Caco-2 (cell line): Measurements from ENCODE around the gene ADD2. TPM values are rescaled to one million over a fixed set of nuclear protein-coding genes. Genes with fewer than 3 reads are reported as not detected.

Experiments used
- BruUV-seq: library from RNA; stranded (reverse); fragments of 400-500 nt; replicated peaks from 2 replicates; lab custom pipeline; 2021; lab: Mats Ljungman, UMichigan
- CTCF ChIA-PET: fragments of 300-600 bp; sonication (Branson Sonifier 250); formaldehyde crosslinking; loops from one replicate; lab custom pipeline; 2022; ENCODE audit warnings: antibody characterized with exemption; lab: Charles Lee
- POLR2A ChIA-PET: fragments of 300-600 bp; sonication (Branson Sonifier 250); formaldehyde crosslinking; loops from one replicate; lab custom pipeline; 2022; ENCODE audit warnings: antibody characterized with exemption; lab: Charles Lee
- DNase-seq, 2 experiments: peaks; one replicate each; pipeline versions ENCODE4 v3.0.0 to v3.0.0-alpha.2; 2020 to 2022
- H3K27me3 ChIP-seq: replicated peaks from 2 replicates; pipeline ENCODE4 v1.6.0; 2011; ENCODE audit warnings: low read length; ENCODE audit not compliant: control insufficient read depth, insufficient read depth
- H3K36me3 ChIP-seq: 2 replicates; pipeline ENCODE4 v1.5.1; 2011; ENCODE audit warnings: low read length; ENCODE audit not compliant: control insufficient read depth, insufficient read depth
- H3K4me1 ChIP-seq: fragments of 250-450 bp; sonication (Bioruptor Pico); 2 replicates; pipeline ENCODE4 v1.5.1; 2020; ENCODE audit warnings: mild to moderate bottlenecking
- H3K4me3 ChIP-seq: 2 replicates; pipeline ENCODE4 v1.5.1; 2011; ENCODE audit warnings: low read depth, mild to moderate bottlenecking, control low read depth, low read length
- H3K9me3 ChIP-seq: fragments of 250-450 bp; sonication (Bioruptor Pico); 2 replicates; pipeline ENCODE4 v1.5.1; 2020; ENCODE audit warnings: mild to moderate bottlenecking, moderate library complexity
- H3K27ac Mint-ChIP-seq: one replicate; pipeline ENCODE4 v1.8.0; 2022; ENCODE audit warnings: mixed read lengths; ENCODE audit not compliant: unreplicated experiment
- H3K27me3 Mint-ChIP-seq: one replicate; pipeline ENCODE4 v1.8.0; 2022; ENCODE audit warnings: mixed read lengths; ENCODE audit not compliant: insufficient read depth, unreplicated experiment
- H3K36me3 Mint-ChIP-seq: one replicate; pipeline ENCODE4 v1.8.0; 2022; ENCODE audit warnings: mild to moderate bottlenecking, mixed read lengths; ENCODE audit not compliant: insufficient read depth, unreplicated experiment
- H3K4me1 Mint-ChIP-seq: one replicate; pipeline ENCODE4 v1.8.0; 2022; ENCODE audit warnings: low read depth, mixed read lengths; ENCODE audit not compliant: unreplicated experiment
- H3K4me3 Mint-ChIP-seq: one replicate; pipeline ENCODE4 v1.8.0; 2022; ENCODE audit warnings: mild to moderate bottlenecking, moderate library complexity, mixed read lengths; ENCODE audit not compliant: unreplicated experiment
- H3K9me3 Mint-ChIP-seq: one replicate; pipeline ENCODE4 v1.8.0; 2022; ENCODE audit warnings: mixed read lengths; ENCODE audit not compliant: unreplicated experiment
- CTCF ChIP-seq, 2 experiments: fragments of 200-600 bp in 1 of 2; IDR thresholded peaks; 1 replicate in 1 of 2; 2 replicates in 1 of 2; pipeline versions ENCODE4 v1.5.1 to v1.8.0; 2011 to 2022; ENCODE audit warnings: antibody characterized with exemption in 1 of 2, control low read depth in 1 of 2, inconsistent platforms in 1 of 2, low read depth in 1 of 2, low read length in 1 of 2, mild to moderate bottlenecking in 1 of 2, moderate library complexity in 1 of 2; ENCODE audit not compliant: insufficient read depth in 1 of 2, severe bottlenecking in 1 of 2, unreplicated experiment in 1 of 2
- intact Hi-C: fragments of 100-400 bp; cut with micrococcal nuclease; formaldehyde crosslinking; loops from one replicate; pipeline ENCODE4 v1.10.0; 2022; ENCODE audit not compliant: unreplicated experiment
- total RNA-seq: library from RNA; stranded (reverse); gene quantifications from 2 replicates; pipeline ENCODE4 v1.2.3, GENCODE V29; 2022

Gene ADD2
- total RNA-seq, 1 experiment from 2014 or later = not detected

GRCh38 chr2:70768590-70769085, 638 bp upstream of the ADD2 start:
- DNase-seq = no peak
- H3K4me1 Mint-ChIP-seq = peaks cover 7% of the 10 kb centered on the region
- no peaks in the 10 kb centered on the region for H3K9me3 ChIP-seq
- H3K36me3 ChIP-seq = no peaks in the 10 kb centered on the region
- H3K27me3 ChIP-seq = peaks cover 4% of the 10 kb centered on the region
- no peak for TF ChIP-seq CTCF (IDR thresholded peaks at IDR 0.05; ENCODE audit: insufficient read depth in 1 of 2, low read depth in 1 of 2, low read length in 1 of 2, severe bottlenecking in 1 of 2, unreplicated experiment in 1 of 2)
- POLR2A ChIA-PET = no interaction called here
- no TSS peak for BruUV-seq
- peaks cover 4% of the 10 kb centered on the region for H3K36me3 Mint-ChIP-seq
- peak overlapping the region; percentile 50 for H3K4me3 Mint-ChIP-seq
- CTCF ChIA-PET = interaction anchor here (0.6 kb wide), 1 partner anchor 209 kb away, joined by 3 read pairs; no protein-coding TSS in a partner anchor
- H3K4me1 ChIP-seq = peaks cover 5% of the 10 kb centered on the region
- H3K27me3 Mint-ChIP-seq = peaks cover 34% of the 10 kb centered on the region
- no peak overlapping the region for H3K4me3 ChIP-seq
- no peak overlapping the region for H3K27ac Mint-ChIP-seq
- H3K9me3 Mint-ChIP-seq = peaks cover under 1% of the 10 kb centered on the region
- intact Hi-C loops = no loop called here

GRCh38 chr2:70767079-70767698, 811 bp downstream of the ADD2 start:
- no peaks in the 10 kb centered on the region for H3K9me3 Mint-ChIP-seq
- intact Hi-C loops = no loop called here
- DNase-seq = peak in 1 of 2 experiments; percentile 9
- H3K4me3 ChIP-seq = peak overlapping the region; percentile 20
- H3K36me3 Mint-ChIP-seq = peaks cover 4% of the 10 kb centered on the region
- H3K4me1 ChIP-seq = peaks cover 5% of the 10 kb centered on the region
- TF ChIP-seq CTCF (IDR thresholded peaks at IDR 0.05; ENCODE audit: insufficient read depth in 1 of 2, low read depth in 1 of 2, low read length in 1 of 2, severe bottlenecking in 1 of 2, unreplicated experiment in 1 of 2) = no peak
- CTCF ChIA-PET = no interaction called here
- peak overlapping the region; percentile 66 for H3K4me3 Mint-ChIP-seq
- peaks cover 4% of the 10 kb centered on the region for H3K27me3 ChIP-seq
- no peaks in the 10 kb centered on the region for H3K36me3 ChIP-seq
- BruUV-seq = no TSS peak
- no peak overlapping the region for H3K27ac Mint-ChIP-seq
- H3K9me3 ChIP-seq = no peaks in the 10 kb centered on the region
- peaks cover 7% of the 10 kb centered on the region for H3K4me1 Mint-ChIP-seq
- POLR2A ChIA-PET = no interaction called here
- H3K27me3 Mint-ChIP-seq = peaks cover 36% of the 10 kb centered on the region

- no peak for DNase-seq
- H3K36me3 ChIP-seq = no peaks in the 10 kb centered on the region
- no TSS peak for BruUV-seq
- Mint-ChIP-seq H3K27me3 (peaks cover 36% of the 10 kb centered on the region), H3K4me3 (peak overlapping the region; percentile 66), H3K4me1 (peaks cover 7% of the 10 kb centered on the region), H3K36me3 (peaks cover 4% of the 10 kb centered on the region), H3K9me3 (no peaks in the 10 kb centered on the region), H3K27ac (no peak overlapping the region)
- no peak overlapping the region for H3K4me3 ChIP-seq
- no peak for TF ChIP-seq CTCF (IDR thresholded peaks at IDR 0.05; ENCODE audit: insufficient read depth in 1 of 2, low read depth in 1 of 2, low read length in 1 of 2, severe bottlenecking in 1 of 2, unreplicated experiment in 1 of 2)
- H3K27me3 ChIP-seq = peaks cover 4% of the 10 kb centered on the region
- intact Hi-C loops = no loop called here
- peaks cover 5% of the 10 kb centered on the region for H3K4me1 ChIP-seq
- ChIA-PET CTCF (no interaction called here), POLR2A (no interaction called here)
- no peaks in the 10 kb centered on the region for H3K9me3 ChIP-seq
Observed at GRCh38 chr2:70766357-70767078, 1.5 kb downstream of the ADD2 start.
